Measurements from ENCODE around the gene AFTPH.

The AFTPH gene

DNA sequence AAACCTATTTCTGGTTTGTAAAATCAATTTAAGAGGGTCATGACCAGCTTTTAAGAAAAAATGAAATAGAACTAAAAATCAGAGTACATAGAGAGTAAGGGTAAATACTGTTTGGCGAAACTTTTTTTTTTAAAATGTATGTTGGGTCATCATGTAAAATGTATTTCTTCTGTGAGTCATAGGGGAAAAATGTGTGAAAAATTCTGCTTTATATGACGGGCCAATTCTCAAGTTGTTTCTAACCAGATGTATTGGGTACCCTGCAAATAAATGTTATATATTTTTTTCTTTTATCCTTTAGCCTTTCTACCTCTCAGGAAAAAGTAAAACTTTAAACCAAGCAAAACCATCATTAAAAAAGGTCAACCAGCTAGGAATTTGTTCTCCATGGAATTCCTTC lies 13.9 kb downstream of the AFTPH start:
- H3K9me2 ChIP-seq (replicated peaks; ENCODE audit: insufficient read depth, low read length) = no peaks in the 10 kb centered on the region
- no peak overlapping the region for H3K4me2 ChIP-seq (ENCODE audit: low read depth, low read length)
- no peak for DNase-seq
- no peak overlapping the region for H3K4me3 ChIP-seq (ENCODE audit: low read length)
- peaks cover 94% of the 10 kb centered on the region for H3K79me2 ChIP-seq (ENCODE audit: low read length)
- no peaks in the 10 kb centered on the region for H3K27me3 ChIP-seq (replicated peaks; ENCODE audit: insufficient read depth, low read length)
- no peak overlapping the region for H2AFZ ChIP-seq (ENCODE audit: low read length)
- no peaks in the 10 kb centered on the region for H3K9me3 ChIP-seq (replicated peaks; ENCODE audit: insufficient read depth, low read length)
- peaks cover 4% of the 10 kb centered on the region; the same call in 1 of the 2 replicates for H4K20me1 ChIP-seq (ENCODE audit: insufficient read depth, low read length)
- no peaks in the 10 kb centered on the region; the same call in 1 of the 2 replicates for H3F3A ChIP-seq (ENCODE audit: insufficient read depth, low read length)
- H3K9ac ChIP-seq (ENCODE audit: low read length) = no peak overlapping the region
- no peaks in the 10 kb centered on the region for H3K36me3 ChIP-seq (replicated peaks; ENCODE audit: insufficient read depth, low read length)
- peaks cover 8% of the 10 kb centered on the region; the same call in 1 of the 2 replicates for H3K4me1 ChIP-seq (ENCODE audit: low read length)
- TF ChIP-seq EZH2phosphoT487 (IDR thresholded peaks at IDR 0.05; ENCODE audit: low read length) (no peak), EZH2 (optimal IDR thresholded peaks at IDR 0.05; ENCODE audit: low read depth, low read length) (no peak)
- TF ChIP-seq, protein P1, sequence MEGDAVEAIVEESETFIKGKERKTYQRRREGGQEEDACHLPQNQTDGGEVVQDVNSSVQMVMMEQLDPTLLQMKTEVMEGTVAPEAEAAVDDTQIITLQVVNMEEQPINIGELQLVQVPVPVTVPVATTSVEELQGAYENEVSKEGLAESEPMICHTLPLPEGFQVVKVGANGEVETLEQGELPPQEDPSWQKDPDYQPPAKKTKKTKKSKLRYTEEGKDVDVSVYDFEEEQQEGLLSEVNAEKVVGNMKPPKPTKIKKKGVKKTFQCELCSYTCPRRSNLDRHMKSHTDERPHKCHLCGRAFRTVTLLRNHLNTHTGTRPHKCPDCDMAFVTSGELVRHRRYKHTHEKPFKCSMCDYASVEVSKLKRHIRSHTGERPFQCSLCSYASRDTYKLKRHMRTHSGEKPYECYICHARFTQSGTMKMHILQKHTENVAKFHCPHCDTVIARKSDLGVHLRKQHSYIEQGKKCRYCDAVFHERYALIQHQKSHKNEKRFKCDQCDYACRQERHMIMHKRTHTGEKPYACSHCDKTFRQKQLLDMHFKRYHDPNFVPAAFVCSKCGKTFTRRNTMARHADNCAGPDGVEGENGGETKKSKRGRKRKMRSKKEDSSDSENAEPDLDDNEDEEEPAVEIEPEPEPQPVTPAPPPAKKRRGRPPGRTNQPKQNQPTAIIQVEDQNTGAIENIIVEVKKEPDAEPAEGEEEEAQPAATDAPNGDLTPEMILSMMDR (IDR thresholded peaks at IDR 0.05; ENCODE audit: low read length) = no peak
- H3K27ac ChIP-seq (ENCODE audit: low read length) = no peak overlapping the region

DNA sequence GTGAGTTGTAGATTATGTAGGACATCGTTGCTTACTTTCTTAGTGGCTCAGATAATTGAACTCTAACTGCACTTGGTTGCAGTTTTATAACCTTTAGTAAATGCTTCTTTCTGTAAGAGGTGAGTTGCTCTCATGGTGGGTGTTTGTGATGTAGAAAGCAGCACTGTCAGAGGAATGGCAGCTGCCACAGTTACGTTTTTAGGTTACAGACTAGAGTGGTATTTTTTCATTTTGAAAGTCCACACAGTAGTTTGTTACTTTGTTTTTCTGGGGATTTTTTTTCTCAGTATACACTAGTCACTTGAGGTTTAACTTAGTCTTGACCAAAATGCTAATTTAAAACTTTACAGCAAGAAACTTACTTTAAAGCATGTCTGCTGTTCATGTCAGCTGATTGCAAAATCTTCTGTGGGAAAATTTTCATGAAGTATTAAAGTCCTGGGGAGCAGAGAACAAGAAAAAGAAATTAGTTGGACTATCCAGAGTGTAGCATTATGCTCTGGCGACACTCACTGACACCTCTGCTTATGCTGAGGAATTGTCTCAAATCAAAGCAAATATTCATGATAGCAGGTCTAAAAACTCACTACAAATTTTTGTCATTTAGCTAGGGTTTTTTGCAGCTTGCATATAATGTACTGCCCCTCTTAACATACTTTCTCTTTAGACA lies 14.8 kb downstream of the AFTPH start:
- Histone ChIP-seq H4K20me1 (ENCODE audit: insufficient read depth, low read length) (peaks cover 4% of the 10 kb centered on the region; the same call in 1 of the 2 replicates), H3K79me2 (ENCODE audit: low read length) (peaks cover 94% of the 10 kb centered on the region), H3K4me2 (ENCODE audit: low read depth, low read length) (no peak overlapping the region), H3K9ac (ENCODE audit: low read length) (no peak overlapping the region), H3K36me3 (replicated peaks; ENCODE audit: insufficient read depth, low read length) (no peaks in the 10 kb centered on the region), H2AFZ (ENCODE audit: low read length) (no peak overlapping the region), H3K4me3 (ENCODE audit: low read length) (no peak overlapping the region), H3K27ac (ENCODE audit: low read length) (no peak overlapping the region), H3K4me1 (ENCODE audit: low read length) (peaks cover 6% of the 10 kb centered on the region; the same call in 1 of the 2 replicates), H3K27me3 (replicated peaks; ENCODE audit: insufficient read depth, low read length) (no peaks in the 10 kb centered on the region), H3K9me2 (replicated peaks; ENCODE audit: insufficient read depth, low read length) (no peaks in the 10 kb centered on the region), H3K9me3 (replicated peaks; ENCODE audit: insufficient read depth, low read length) (no peaks in the 10 kb centered on the region), H3F3A (ENCODE audit: insufficient read depth, low read length) (no peaks in the 10 kb centered on the region; the same call in 1 of the 2 replicates)
- TF ChIP-seq, protein P1 (IDR thresholded peaks at IDR 0.05; ENCODE audit: low read length) = no peak
- TF ChIP-seq EZH2 (optimal IDR thresholded peaks at IDR 0.05; ENCODE audit: low read depth, low read length) (no peak), EZH2phosphoT487 (IDR thresholded peaks at IDR 0.05; ENCODE audit: low read length) (no peak)
- no peak for DNase-seq

GRCh38 chr2:64540615-64541014 lies 16.5 kb downstream of the AFTPH start:
- H2AFZ ChIP-seq (ENCODE audit: low read length) = no peak overlapping the region
- no peak overlapping the region for H3K27ac ChIP-seq (ENCODE audit: low read length)
- no peak overlapping the region for H3K9ac ChIP-seq (ENCODE audit: low read length)
- no peaks in the 10 kb centered on the region for H3K9me2 ChIP-seq (replicated peaks; ENCODE audit: insufficient read depth, low read length)
- H3K4me2 ChIP-seq (ENCODE audit: low read depth, low read length) = no peak overlapping the region
- peaks cover 89% of the 10 kb centered on the region for H3K79me2 ChIP-seq (ENCODE audit: low read length)
- TF ChIP-seq, protein P1 (IDR thresholded peaks at IDR 0.05; ENCODE audit: low read length) = no peak
- TF ChIP-seq EZH2phosphoT487 (IDR thresholded peaks at IDR 0.05; ENCODE audit: low read length) (no peak), EZH2 (optimal IDR thresholded peaks at IDR 0.05; ENCODE audit: low read depth, low read length) (no peak)
- no peaks in the 10 kb centered on the region for H3K27me3 ChIP-seq (replicated peaks; ENCODE audit: insufficient read depth, low read length)
- no peaks in the 10 kb centered on the region for H3K9me3 ChIP-seq (replicated peaks; ENCODE audit: insufficient read depth, low read length)
- H3K36me3 ChIP-seq (replicated peaks; ENCODE audit: insufficient read depth, low read length) = no peaks in the 10 kb centered on the region
- H3F3A ChIP-seq (ENCODE audit: insufficient read depth, low read length) = no peaks in the 10 kb centered on the region; the same call in 1 of the 2 replicates
- no peak overlapping the region for H3K4me3 ChIP-seq (ENCODE audit: low read length)
- no peaks in the 10 kb centered on the region; the same call in 1 of the 2 replicates for H4K20me1 ChIP-seq (ENCODE audit: insufficient read depth, low read length)
- no peak for DNase-seq
- peaks cover 5% of the 10 kb centered on the region; the same call in 1 of the 2 replicates for H3K4me1 ChIP-seq (ENCODE audit: low read length)
